Amniotic stem cell (primary cell): ENCODE results near the gene ATRNL1.

ENCODE experiments used
- DNase-seq: peaks from one replicate; lab custom pipeline; 2025; lab: John Stamatoyannopoulos, UW

Gene ATRNL1

GRCh38 chr10:115093286-115093775 is at the start of gene ATRNL1:
Gene ATRNL1 (plus strand): TSS chr10:115093365. CDS start chr10:115093751, 386 bp downstream.
- DNase-seq = no peak

GRCh38 chr10:115043719-115044118 is 49.4 kb upstream of the ATRNL1 start:
- DNase-seq = no peak

DNA sequence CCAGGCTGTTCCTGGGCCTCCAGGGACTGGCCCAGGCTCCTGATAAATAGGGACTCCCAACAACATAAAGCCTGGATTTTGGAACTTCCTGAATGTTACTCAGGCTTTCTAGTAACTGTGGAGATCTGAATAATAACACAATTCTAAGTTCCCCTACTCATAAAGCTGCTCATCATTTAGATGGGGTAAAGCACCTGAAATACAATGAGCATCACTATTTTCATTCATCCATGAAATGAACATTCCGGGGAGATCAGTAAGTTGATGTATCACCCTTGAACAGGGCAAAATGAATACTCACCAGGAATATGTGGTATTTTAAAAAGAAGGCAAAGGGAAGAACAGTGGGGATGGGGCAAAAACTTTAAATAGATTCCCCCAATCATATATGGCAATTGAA is 48.3 kb upstream of the ATRNL1 start:
- no peak for DNase-seq

GRCh38 chr10:115045499-115045898 is 47.7 kb upstream of the ATRNL1 start:
- DNase-seq = no peak

- no peak for DNase-seq
Measured at GRCh38 chr10:115046686-115047236, 46.4 kb upstream of the ATRNL1 start.

DNA sequence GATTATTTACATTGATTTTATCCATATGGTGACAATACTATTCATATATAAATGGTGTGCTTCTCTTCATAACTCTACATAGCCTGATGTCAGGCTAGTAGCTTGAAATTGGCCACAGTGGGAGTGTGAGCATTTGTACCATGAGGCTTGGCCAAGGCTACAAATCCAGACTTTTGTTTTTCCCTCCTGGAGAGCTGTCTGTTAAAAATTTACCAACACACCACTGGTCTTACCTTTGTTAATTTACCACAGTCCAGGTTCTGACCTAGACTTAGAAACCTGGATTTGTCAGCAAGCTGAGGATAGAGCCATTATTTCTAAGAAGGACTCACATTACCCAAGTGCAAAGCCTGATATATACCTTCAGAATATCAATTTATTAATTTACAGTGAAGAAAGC is 45.5 kb upstream of the ATRNL1 start:
- no peak for DNase-seq

DNA sequence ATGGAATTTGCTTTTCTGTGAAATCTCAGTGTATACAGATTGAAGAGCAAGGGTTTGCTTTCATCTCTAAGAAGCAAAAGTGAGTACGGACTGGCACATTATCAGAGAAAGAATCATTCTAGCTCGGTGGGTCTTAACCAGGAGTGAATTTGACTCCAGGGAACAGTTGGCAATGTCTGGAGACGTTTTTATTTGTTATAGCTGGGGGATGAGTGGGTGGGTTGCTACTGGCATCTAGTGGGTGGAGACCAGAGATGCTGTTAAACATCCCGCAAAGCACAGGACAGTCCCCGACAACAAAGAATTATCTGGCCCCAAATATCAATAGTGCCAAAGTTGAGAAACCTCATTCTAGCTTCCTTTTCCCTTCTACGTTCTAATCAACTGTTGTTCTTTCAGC is 43.8 kb upstream of the ATRNL1 start:
- DNase-seq = no peak

GRCh38 chr10:115049960-115050359 is 43.2 kb upstream of the ATRNL1 start:
- no peak for DNase-seq

GRCh38 chr10:115050375-115051010 is 42.7 kb upstream of the ATRNL1 start:
- no peak for DNase-seq

DNA sequence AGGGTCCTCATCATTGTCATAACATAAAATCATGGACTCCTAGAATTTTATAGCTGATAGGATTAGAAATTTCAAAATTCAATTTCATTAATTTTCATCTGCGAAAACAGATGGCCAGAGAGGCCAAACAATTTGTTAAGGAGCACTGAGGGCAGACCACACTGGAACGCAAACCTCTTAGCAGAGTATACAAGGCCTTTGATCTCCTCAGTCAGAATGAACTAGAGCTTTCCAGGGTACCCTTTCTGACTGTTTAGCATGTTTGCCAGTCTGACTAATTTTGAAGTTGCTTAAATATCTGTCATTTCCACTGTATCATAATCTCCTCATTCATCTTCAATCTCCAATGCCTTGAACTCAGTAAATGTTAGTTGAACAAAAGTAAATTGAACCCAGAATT is 41.9 kb upstream of the ATRNL1 start:
- no peak for DNase-seq

GRCh38 chr10:115052226-115052625 is 40.9 kb upstream of the ATRNL1 start:
- no peak for DNase-seq

DNA sequence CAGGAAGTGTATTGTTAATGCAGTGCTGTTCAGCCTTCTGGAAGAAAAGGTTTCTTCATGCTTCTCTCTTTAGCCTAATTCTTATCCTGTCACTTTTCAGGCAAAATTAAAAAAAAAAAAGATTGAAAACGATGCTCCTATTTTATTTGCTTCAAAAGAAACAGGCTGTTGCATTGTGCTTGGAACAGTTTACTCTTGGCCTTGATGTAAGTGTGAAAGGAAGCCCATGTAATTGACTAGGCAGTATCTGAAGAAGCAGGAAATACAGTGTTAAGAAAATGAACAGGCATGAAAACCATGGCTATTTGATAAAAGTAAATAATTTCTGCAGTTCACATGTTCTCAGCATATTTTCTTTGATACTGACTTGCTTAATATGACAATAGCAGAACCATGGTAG is 40.4 kb upstream of the ATRNL1 start:
- no peak for DNase-seq

DNA sequence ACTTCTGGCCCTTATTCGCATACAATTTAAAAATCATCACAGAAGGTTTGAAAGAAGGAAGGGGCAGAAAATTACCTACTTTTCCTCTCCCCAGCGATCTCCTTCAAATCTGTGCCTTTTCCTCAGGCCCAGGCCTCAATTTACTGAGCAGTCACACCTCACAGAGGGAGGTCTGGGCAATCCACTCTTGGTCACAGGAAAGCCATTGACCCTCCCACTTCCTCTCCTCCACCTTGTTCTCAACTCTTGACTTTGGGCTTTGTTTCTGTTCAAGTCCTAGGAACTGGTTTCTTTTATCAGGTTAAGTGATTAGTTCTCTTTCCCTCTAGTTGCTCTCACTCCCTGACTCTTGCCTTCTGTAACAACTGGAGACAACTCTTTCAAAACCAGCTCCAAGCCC is 37.0 kb upstream of the ATRNL1 start:
- DNase-seq = no peak

DNA sequence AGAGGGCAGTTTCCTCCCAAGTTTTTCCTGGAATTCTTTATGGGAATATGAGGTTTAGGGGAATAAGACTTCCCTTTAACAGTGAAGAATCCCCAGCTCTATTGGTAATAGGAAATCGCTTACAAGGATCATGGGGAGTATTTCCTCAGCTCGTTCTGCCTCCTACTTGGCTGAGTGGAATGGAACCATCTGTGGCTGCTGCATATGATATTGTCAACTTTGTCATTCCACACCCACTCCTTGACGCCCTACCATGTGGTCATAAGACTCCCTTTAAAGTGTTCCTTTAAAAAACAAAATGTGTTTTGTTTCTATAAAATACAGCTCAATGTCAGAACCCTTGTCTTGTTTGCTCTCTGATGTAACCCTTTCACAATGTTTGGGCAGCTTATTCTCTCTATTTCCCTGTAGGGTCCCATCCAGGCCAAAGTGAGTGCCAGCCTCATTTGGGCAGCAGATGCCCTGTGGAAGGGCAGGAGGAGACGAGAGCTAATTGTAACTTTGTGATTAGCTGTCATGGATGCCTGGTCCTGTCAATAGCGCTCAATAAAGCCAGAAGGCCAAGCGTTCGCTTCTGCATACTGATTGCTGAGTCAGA is 33.8 kb upstream of the ATRNL1 start:
- DNase-seq = no peak

DNA sequence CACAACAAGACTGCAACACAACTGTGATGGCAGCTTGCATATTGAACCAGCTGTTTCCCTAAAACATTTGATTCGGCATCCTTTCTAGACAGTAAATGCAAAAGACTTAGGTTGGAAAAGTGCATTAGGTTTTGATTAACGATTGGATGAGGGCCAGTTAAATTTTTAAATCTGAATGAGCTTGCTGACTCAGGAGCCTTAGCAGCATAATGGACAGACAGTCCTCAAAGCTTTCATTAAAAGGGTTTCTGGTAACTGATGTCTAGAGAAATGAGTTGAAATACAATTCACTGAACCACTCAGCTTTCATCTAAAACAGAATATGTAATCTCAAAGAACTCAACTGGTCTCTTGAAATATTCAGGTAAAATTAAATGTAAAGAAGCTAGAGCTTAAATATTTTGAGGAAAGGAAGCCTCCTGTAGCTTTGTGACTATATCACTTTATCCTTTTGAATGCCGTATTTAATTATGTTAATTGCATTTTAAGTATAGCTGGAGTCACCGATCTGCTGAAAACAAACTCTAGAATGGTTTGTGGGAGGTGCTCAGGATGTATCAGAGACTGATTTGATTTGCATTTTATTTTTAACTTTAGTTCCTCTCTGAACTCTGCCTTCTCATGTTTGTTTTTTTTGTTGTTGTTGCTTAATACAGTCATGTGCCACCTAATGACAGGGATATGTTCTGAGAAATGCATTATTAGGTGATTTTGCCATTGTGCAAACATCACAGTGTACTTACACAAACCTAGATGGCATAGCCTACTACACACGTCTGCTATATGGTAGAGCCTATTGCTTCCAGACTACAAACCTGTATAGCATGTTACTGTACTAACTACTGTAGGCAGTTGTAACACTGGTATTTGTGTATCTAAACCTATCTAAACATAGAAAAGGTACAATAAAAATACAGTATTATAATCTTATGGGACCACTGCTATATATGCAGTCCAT is 29.2 kb upstream of the ATRNL1 start:
- no peak for DNase-seq

GRCh38 chr10:115065801-115066200 is 27.4 kb upstream of the ATRNL1 start:
- DNase-seq = no peak

GRCh38 chr10:115066528-115066927 is 26.6 kb upstream of the ATRNL1 start:
- no peak for DNase-seq

- DNase-seq = no peak
Measured at GRCh38 chr10:115073796-115074195, 19.4 kb upstream of the ATRNL1 start.

DNA sequence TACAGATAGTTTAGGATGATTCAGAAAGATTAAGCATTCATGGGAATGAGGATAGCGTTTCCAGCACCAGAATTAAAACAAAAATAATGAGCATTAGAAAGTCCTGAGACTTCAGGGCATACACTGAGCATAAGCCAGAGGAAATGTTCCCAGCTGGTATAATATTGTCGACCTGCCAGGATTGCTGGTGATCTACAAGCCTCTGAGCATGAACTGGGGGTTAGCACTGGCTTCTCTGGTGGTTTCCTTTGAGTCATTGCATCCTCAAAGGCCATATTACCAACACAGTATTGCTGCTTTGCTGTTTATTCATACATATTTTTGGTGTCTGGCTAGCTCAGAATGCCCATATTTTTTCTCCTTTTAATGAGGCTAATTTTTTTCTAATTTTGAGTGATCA is 10.7 kb upstream of the ATRNL1 start:
- DNase-seq = peak; percentile 17

- DNase-seq = no peak
Measured at GRCh38 chr10:115084277-115084850, 8.8 kb upstream of the ATRNL1 start.

DNA sequence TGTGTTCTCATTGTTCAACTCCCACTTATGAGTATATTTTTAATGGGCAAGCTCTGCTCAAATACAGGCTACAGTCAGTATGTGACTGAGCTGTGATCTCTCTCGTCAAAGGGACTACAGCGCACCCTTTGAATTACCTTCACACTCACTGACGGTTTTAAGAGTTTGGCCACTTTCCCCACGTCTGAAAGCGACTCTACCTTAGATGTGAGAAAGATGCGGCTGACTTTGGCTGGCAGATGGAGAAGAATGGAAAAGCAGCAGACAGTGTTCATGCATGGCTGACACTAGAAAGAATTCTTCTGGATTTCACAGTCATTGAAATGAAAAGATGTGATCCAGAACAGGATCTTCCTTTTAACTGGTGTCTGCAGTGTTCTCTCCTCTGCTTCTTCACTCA is 2.0 kb upstream of the ATRNL1 start:
- no peak for DNase-seq

GRCh38 chr10:115092258-115092554 is 959 bp upstream of the ATRNL1 start:
- no peak for DNase-seq
